GM18505 (cell line): ENCODE results near the gene LHFPL2.

Experiments
- ATAC-seq: cut with Tn5 transposase; IDR thresholded peaks from one replicate; pipeline ENCODE4 v1.9.1; 2021; ENCODE audit not compliant: unreplicated experiment
- POLR2A ChIP-seq: IDR thresholded peaks from 4 replicates; pipeline ENCODE4 v1.6.1; 2011; ENCODE audit warnings: borderline replicate concordance; ENCODE audit not compliant: insufficient read depth, insufficient read length; ENCODE audit errors: extremely low read depth

LHFPL2 gene

GRCh38 chr5:78638973-78639669 lies 9.5 kb downstream of the LHFPL2 start:
- no peak for TF ChIP-seq POLR2A
- no peak for ATAC-seq

- ATAC-seq, result no peak
Observed at GRCh38 chr5:78638423-78638822, 10.1 kb downstream of the LHFPL2 start.

GRCh38 chr5:78637468-78637867 lies 11.1 kb downstream of the LHFPL2 start:
- no peak for ATAC-seq
- TF ChIP-seq POLR2A, result no peak

More at GRCh38 chr5:78638423-78638822, 10.1 kb downstream of the LHFPL2 start:
- TF ChIP-seq POLR2A, result no peak

- TF ChIP-seq POLR2A, result no peak
- ATAC-seq, result no peak
Observed at GRCh38 chr5:78636682-78637081, 11.9 kb downstream of the LHFPL2 start.

GRCh38 chr5:78634634-78635033 lies 13.9 kb downstream of the LHFPL2 start:
- no peak for TF ChIP-seq POLR2A
- ATAC-seq, result no peak

GRCh38 chr5:78634229-78634628 lies 14.3 kb downstream of the LHFPL2 start:
- ATAC-seq, result no peak
- TF ChIP-seq POLR2A, result no peak

- ATAC-seq, result no peak
Observed at GRCh38 chr5:78633700-78634099, 14.9 kb downstream of the LHFPL2 start.

GRCh38 chr5:78632467-78632866 lies 16.1 kb downstream of the LHFPL2 start:
- no peak for ATAC-seq

More at GRCh38 chr5:78633700-78634099, 14.9 kb downstream of the LHFPL2 start:
- TF ChIP-seq POLR2A, result no peak

GRCh38 chr5:78631931-78632330 lies 16.6 kb downstream of the LHFPL2 start:
- no peak for TF ChIP-seq POLR2A
- no peak for ATAC-seq

More at GRCh38 chr5:78632467-78632866, 16.1 kb downstream of the LHFPL2 start:
- no peak for TF ChIP-seq POLR2A

- no peak for TF ChIP-seq POLR2A
- ATAC-seq, result no peak
Observed at GRCh38 chr5:78630047-78630446, 18.5 kb downstream of the LHFPL2 start.

- no peak for TF ChIP-seq POLR2A
Observed at GRCh38 chr5:78629624-78630023, 18.9 kb downstream of the LHFPL2 start.

GRCh38 chr5:78628270-78628992 lies 20.1 kb downstream of the LHFPL2 start:
- no peak for ATAC-seq
- no peak for TF ChIP-seq POLR2A

More at GRCh38 chr5:78629624-78630023, 18.9 kb downstream of the LHFPL2 start:
- ATAC-seq, result no peak

GRCh38 chr5:78627766-78628165 lies 20.8 kb downstream of the LHFPL2 start:
- TF ChIP-seq POLR2A, result no peak
- ATAC-seq, result no peak

GRCh38 chr5:78627175-78627574 lies 21.4 kb downstream of the LHFPL2 start:
- ATAC-seq, result no peak
- no peak for TF ChIP-seq POLR2A
